GM21619 (cell line): Measurements from ENCODE around the gene HDAC11.
"Not testable (repeated sequence)": the region's sequence is repeated elsewhere in the genome, so short reads cannot be mapped to it uniquely, and the experiment has no call there.

ENCODE experiments used
- ATAC-seq: cut with Tn5 transposase; IDR thresholded peaks from one replicate; pipeline ENCODE4 v1.9.1; 2021; ENCODE audit not compliant: unreplicated experiment

Gene HDAC11

GRCh38 chr3:13506680-13507079, 26.6 kb downstream of the HDAC11 start:
- ATAC-seq, result no peak

DNA sequence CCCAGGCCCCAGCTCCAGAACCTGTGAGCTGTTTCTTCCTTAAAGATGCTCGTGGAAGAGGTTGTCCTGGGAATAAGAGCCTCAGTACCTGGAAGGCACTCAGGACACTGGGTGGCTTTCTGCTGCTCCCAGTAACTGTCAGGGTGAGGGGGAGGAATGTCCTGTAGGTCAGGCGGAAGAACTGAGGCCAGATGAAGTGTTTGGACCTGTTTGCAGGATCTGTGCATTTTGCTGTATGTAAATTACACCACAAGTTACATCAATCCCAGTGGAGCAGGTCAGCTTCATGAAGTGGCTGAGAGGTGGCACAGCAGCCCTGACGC, 27.1 kb downstream of the HDAC11 start:
- ATAC-seq, result no peak

DNA sequence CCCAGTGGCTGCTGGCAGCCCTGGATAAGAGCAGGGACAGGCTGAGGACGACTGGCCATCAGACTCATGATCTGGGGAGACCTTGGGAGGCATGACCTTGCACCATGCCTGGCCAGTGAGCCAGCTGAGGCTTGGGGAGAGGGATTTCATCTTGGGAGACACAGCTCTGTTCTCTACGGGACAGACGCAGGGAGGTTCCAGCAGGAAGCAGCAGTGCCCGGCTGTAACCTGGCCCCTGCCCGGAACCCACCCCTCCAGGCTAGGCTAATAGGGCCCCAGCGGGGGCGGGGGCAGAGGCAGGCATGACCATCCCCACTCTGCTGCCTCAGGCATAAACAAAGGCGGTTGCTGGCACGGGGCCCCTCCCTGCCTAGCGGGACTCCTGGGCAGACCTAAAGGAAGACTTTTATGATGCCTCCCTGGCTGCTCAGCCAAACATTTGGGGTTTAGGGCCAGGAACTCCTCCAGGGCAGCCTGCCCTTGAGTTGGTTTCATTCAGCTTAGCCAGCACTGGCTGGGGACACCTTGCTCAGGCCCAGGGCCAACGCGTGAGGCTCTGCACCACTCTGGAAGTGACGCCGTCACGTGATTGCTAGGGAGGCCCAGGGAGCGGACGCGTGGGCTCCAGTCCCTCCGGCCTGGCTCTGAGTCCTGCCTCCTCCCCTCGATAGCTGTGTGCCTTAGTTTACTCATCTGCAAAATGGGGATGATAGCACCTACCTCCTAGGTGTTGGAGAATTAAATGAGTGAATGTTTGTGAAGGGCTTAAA, 27.6 kb downstream of the HDAC11 start:
- no peak for ATAC-seq

GRCh38 chr3:13508496-13508895, 28.4 kb downstream of the HDAC11 start:
- no peak for ATAC-seq

- ATAC-seq, result no peak
These were observed 29.1 kb downstream of the HDAC11 start for GRCh38 chr3:13509059-13509815.

DNA sequence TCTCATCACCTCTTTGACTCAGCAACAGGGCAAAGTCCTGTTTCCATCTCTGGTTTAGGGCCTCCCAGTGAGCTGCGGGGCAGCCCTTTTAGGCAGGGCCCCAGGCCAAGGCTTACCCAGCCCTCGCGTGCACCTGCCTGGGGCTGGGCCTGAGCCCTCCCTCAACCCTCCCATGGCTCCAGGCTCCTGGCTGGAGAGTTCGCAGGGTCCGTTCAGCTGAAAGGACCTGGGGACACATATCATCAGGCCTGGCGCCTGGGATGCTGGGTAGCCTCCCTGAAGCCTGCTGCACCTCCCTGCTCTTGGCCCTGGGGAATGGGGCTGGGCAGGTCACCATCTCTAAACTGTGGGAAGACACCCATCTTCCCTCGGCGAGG, 29.7 kb downstream of the HDAC11 start:
- no peak for ATAC-seq

DNA sequence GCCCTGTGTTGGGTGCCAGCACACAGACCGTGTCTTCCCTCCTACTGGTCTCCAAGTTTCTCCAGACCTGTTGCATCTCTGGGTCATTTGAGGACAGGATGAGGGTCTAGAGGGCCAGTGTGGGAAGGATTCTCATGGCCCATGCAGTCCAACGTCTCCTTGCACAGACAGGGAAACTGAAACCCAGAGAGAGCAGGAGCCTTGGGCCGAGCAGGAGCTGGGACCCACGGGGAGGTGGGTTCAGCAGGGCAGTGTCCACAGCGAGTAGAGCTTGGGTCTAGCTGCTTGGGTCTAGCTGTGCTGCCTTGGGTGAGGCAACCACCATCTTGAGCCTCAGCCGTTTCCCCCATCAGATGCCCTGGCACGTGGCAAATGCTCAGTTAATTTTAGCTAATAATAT, 32.3 kb downstream of the HDAC11 start:
- no peak for ATAC-seq

- no peak for ATAC-seq
These were observed 33.2 kb downstream of the HDAC11 start for GRCh38 chr3:13513051-13513912.

DNA sequence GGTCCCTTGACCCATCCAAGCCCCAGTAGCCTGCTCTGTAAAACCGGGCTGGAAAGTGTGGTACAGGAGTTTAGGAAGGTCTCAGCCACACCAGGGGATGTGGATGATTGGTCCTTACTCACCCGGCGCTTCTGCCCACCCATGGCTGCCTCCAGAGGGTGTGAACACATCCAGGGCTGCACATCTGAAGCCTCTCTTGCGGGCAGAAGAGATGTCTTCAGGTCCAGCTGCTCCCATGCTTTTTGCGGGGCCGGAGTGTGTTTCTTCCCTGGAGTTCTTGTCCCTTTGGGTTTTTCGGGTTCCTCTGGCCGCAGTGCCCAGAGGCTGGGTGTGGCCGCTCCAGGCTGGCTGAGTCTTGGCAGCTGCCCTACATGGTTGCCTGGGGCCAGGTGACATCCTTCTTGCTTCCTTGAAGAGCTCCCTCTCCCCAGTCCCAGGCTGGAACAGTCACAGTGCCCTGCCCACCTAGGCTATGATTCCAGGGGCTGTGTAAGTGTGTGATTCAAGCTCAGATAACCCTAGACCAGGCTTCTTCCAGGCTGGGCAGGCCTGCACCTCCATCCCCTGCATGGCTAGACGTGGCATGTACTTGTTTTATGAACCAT, 33.9 kb downstream of the HDAC11 start:
- no peak for ATAC-seq

- no peak for ATAC-seq
These were observed 34.7 kb downstream of the HDAC11 start for GRCh38 chr3:13514639-13515435.

- ATAC-seq, result no peak
These were observed 36.0 kb downstream of the HDAC11 start for GRCh38 chr3:13515786-13516759.

DNA sequence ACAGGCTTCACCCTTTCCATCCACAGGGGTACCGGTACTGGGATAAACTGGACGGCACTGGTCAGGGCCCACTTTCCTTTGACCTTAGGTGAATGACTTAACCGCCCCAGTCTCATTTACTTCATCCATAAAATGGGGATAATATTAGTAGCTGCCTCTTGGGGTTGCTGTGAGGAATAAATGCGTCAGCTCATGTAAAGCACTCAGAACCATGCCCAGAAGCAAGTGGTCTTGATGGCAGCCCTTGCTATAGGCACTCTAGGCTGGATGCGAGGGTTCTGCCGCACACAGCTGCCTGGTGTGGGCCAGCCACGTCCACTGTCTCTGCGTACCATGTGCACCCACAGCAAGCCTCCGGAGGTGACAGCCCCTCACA, 36.6 kb downstream of the HDAC11 start:
- no peak for ATAC-seq

GRCh38 chr3:13517253-13517977, 37.3 kb downstream of the HDAC11 start:
- no peak for ATAC-seq

DNA sequence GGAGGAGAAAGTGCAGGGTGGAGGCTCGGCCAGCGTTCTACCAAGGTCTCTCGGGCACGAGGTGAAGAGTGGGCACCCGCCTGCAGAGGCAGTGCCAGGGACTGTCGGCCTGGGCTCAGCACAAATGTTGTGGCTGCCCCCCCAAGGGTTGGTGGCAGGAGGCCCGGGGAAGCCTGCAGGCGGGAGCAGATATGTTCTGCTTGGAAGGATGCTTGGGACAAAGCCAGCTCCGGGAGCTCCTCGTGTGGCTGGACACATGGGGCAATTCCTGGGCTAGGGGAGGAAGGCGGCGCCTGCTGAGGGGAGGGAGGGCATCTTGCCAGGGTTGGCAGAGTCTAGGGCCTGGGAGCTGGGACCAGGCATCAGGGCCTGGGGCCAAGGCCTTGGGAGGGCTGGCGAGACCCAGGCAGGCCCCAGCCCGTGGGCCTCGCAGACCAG, 38.4 kb downstream of the HDAC11 start:
- no peak for ATAC-seq

GRCh38 chr3:13519006-13519791, 39.1 kb downstream of the HDAC11 start:
- no peak for ATAC-seq

- no peak for ATAC-seq
These were observed 40.3 kb downstream of the HDAC11 start for GRCh38 chr3:13520326-13520880.

DNA sequence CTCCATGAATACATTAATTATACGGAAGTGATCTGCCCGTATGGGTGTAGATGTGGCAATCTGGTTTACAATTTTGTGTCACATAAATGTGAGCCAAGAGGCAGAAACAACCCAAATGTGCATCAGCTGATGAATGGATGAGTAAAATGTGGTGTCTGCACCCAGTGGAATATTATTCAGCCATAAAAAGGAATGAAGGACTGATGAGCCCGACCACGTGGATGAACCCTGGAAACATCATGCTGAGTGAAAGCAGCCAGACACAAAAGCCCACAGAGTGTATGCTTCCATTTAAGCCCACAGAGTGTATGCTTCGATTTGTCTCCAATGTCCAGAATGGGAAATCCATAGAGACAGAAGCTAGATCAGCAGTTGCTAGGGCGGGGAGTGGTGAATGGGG, 41.2 kb downstream of the HDAC11 start:
- ATAC-seq, result no peak

- ATAC-seq, result not testable (repeated sequence)
These were observed 41.6 kb downstream of the HDAC11 start for GRCh38 chr3:13521749-13522148.
